Ovary (tissue), 3 donors: ENCODE data around the gene BPGM.

Experiments used
- POLR2A ChIP-seq: fragments of 450-650 bp; IDR thresholded peaks from one replicate; pipeline ENCODE4 v1.6.1; 2017; ENCODE audit warnings: antibody characterized with exemption, mild to moderate bottlenecking, moderate library complexity
- TF ChIP-seq, protein P1 (sequence below), 3 donors: fragments of 450-650 bp in 2 of 3; fragments of 200-600 bp in 1 of 3; IDR thresholded peaks; one replicate each; pipeline versions ENCODE4 v1.5.1 to v1.8.0; 2016 to 2022; ENCODE audit warnings: antibody characterized with exemption in 3 of 3, mild to moderate bottlenecking in 1 of 3
- donor health status: DM: no; HTN: no; CAD: no.

DNA sequence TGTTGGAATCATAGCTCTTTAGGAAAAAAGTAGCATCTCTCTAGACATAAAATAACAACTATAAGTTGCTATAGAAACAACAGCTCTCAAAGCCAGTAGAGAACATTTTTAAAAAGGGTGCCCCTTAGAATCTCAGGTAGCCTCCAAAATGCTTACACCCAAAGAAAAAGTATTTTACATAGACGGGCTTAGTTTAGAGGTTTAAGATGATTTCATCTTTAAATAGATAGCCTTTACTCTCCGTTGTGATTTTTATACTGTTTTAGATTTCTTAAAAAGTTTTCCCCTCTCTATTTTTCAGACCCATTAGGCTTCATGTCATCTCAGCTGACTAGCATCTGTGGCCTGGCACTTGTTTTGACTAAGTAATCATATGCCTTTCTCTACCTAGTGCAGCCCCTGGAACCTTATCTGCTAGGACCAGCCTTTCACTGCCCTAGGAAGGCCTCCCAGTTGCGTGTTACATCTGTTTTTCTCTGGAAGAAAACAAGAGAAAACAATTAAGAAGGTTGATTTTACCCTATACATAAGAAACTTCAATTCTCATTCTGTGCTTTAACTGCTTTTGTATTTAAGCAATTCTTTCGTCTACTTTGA lies 6.9 kb upstream of the BPGM start:
- TF ChIP-seq, protein P1, sequence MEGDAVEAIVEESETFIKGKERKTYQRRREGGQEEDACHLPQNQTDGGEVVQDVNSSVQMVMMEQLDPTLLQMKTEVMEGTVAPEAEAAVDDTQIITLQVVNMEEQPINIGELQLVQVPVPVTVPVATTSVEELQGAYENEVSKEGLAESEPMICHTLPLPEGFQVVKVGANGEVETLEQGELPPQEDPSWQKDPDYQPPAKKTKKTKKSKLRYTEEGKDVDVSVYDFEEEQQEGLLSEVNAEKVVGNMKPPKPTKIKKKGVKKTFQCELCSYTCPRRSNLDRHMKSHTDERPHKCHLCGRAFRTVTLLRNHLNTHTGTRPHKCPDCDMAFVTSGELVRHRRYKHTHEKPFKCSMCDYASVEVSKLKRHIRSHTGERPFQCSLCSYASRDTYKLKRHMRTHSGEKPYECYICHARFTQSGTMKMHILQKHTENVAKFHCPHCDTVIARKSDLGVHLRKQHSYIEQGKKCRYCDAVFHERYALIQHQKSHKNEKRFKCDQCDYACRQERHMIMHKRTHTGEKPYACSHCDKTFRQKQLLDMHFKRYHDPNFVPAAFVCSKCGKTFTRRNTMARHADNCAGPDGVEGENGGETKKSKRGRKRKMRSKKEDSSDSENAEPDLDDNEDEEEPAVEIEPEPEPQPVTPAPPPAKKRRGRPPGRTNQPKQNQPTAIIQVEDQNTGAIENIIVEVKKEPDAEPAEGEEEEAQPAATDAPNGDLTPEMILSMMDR (IDR thresholded peaks at IDR 0.05) = no peak
- no peak for TF ChIP-seq POLR2A
